Trophoblast cell (in vitro differentiated cells and primary cell): ENCODE measurements around the gene SMPD3.

Experiments used
- DNase-seq, 2 donors: peaks; one replicate each; pipeline ENCODE4 v3.0.0-alpha.2; 2016
- H2AFZ ChIP-seq: 2 replicates; pipeline ENCODE4 v1.6.1; 2013; ENCODE audit warnings: low read length, moderate library complexity, mild to moderate bottlenecking; ENCODE audit not compliant: insufficient read depth, poor library complexity
- H2AK5ac ChIP-seq: 2 replicates; pipeline ENCODE4 v1.6.1; 2013; ENCODE audit warnings: mild to moderate bottlenecking, low read length
- H2BK120ac ChIP-seq: 2 replicates; pipeline ENCODE4 v1.6.1; 2013; ENCODE audit warnings: low read length, mild to moderate bottlenecking, moderate library complexity; ENCODE audit not compliant: insufficient read depth, poor library complexity
- H2BK12ac ChIP-seq: 2 replicates; pipeline ENCODE4 v1.6.1; 2013; ENCODE audit warnings: mild to moderate bottlenecking, low read length, moderate library complexity
- H2BK5ac ChIP-seq: 2 replicates; pipeline ENCODE4 v1.6.1; 2013; ENCODE audit warnings: low read length, low read depth, moderate library complexity, mild to moderate bottlenecking; ENCODE audit not compliant: poor library complexity
- H3K14ac ChIP-seq: 2 replicates; pipeline ENCODE4 v1.6.1; 2013; ENCODE audit warnings: mild to moderate bottlenecking, low read length
- H3K18ac ChIP-seq: 2 replicates; pipeline ENCODE4 v1.6.1; 2013; ENCODE audit warnings: mild to moderate bottlenecking, low read length
- H3K23ac ChIP-seq: 2 replicates; pipeline ENCODE4 v1.6.1; 2013; ENCODE audit warnings: low read length
- H3K27ac ChIP-seq: 2 replicates; pipeline ENCODE4 v1.5.1; 2013; ENCODE audit warnings: low read depth, mild to moderate bottlenecking, inconsistent platforms, low read length, moderate library complexity
- H3K27me3 ChIP-seq: 2 replicates; pipeline ENCODE4 v1.6.1; 2013; ENCODE audit warnings: inconsistent platforms, mild to moderate bottlenecking, low read length, moderate library complexity; ENCODE audit not compliant: insufficient read depth
- H3K36me3 ChIP-seq, 2 experiments: 1 replicate in 1 of 2; 2 replicates in 1 of 2; pipeline ENCODE4 v1.6.1; 2013; ENCODE audit warnings: low read length in 2 of 2, mild to moderate bottlenecking in 2 of 2, moderate library complexity in 1 of 2; ENCODE audit not compliant: insufficient read depth in 2 of 2, control insufficient read depth in 1 of 2
- H3K4ac ChIP-seq: 2 replicates; pipeline ENCODE4 v1.6.1; 2013; ENCODE audit warnings: low read depth, mild to moderate bottlenecking, low read length, moderate library complexity
- H3K4me1 ChIP-seq, 2 experiments: 1 replicate in 1 of 2; 2 replicates in 1 of 2; pipeline ENCODE4 v1.6.1; 2013; ENCODE audit warnings: low read length in 2 of 2, mild to moderate bottlenecking in 2 of 2, moderate library complexity in 1 of 2; ENCODE audit not compliant: insufficient read depth in 2 of 2, control insufficient read depth in 1 of 2
- H3K4me2 ChIP-seq: 2 replicates; pipeline ENCODE4 v1.6.1; 2013; ENCODE audit warnings: inconsistent platforms, mild to moderate bottlenecking, low read length, moderate library complexity
- H3K4me3 ChIP-seq: 2 replicates; pipeline ENCODE4 v1.5.1; 2013; ENCODE audit warnings: mild to moderate bottlenecking, low read depth, low read length, inconsistent platforms
- H3K79me1 ChIP-seq: one replicate; pipeline ENCODE4 v1.6.1; 2013; ENCODE audit warnings: low read length
- H3K79me2 ChIP-seq: 2 replicates; pipeline ENCODE4 v1.6.1; 2013; ENCODE audit warnings: low read length, mild to moderate bottlenecking; ENCODE audit not compliant: control insufficient read depth, insufficient read depth, poor library complexity
- H3K9ac ChIP-seq: 2 replicates; pipeline ENCODE4 v1.6.1; 2013; ENCODE audit warnings: mild to moderate bottlenecking, low read length
- H3K9me3 ChIP-seq: 2 replicates; pipeline ENCODE4 v1.6.1; 2013; ENCODE audit warnings: low read depth, mild to moderate bottlenecking, control low read depth, inconsistent platforms, low read length; ENCODE audit not compliant: insufficient read depth
- H4K12ac ChIP-seq: 2 replicates; pipeline ENCODE4 v1.6.1; 2013; ENCODE audit warnings: low read depth, mild to moderate bottlenecking, low read length, moderate library complexity
- H4K8ac ChIP-seq: 2 replicates; pipeline ENCODE4 v1.6.1; 2013; ENCODE audit warnings: low read depth, mild to moderate bottlenecking, low read length, moderate library complexity
- H4K91ac ChIP-seq: one replicate; pipeline ENCODE4 v1.6.1; 2013; ENCODE audit warnings: low read depth, mild to moderate bottlenecking, low read length, moderate library complexity
- WGBS: extraction: QIAGEN DNeasy Blood & Tissue Kit; methylation state at CpG from one replicate; pipeline ENCODE4 v1.1.7; 2013; ENCODE audit warnings: missing lambda C conversion rate; ENCODE audit not compliant: insufficient read length, insufficient coverage; ENCODE audit errors: extremely low coverage; 5-methylcytosine and 5-hydroxymethylcytosine counted together

SMPD3 gene

DNA sequence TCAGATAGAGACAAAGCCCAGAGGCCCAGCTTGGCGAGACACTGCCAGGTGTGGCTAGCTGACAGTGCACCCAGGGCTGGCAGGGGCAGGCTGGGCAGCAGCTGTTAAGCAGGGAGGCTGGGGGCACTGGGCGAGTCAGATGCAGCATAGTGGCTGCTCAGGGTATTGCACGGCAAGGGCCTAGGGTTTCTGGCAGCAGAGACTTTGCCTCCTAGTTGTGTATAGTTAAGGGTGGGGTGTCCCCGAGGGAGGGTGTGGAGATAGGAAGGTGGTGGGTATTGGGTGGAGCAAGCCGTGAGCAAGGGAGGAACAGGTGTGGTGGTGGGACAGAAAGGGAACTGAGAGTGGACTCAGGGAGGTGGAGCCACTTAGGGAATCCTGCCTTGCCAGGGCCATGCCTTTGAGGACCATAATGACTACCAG is 66.0 kb downstream of the SMPD3 start:
- H4K91ac ChIP-seq: no peak overlapping the region
- H3K27me3 ChIP-seq: no peaks in the 10 kb centered on the region
- H4K8ac ChIP-seq: no peak overlapping the region
- H3K9ac ChIP-seq: no peak overlapping the region
- no peak overlapping the region for H3K23ac ChIP-seq
- no peaks in the 10 kb centered on the region for H3K79me2 ChIP-seq
- H3K79me1 ChIP-seq: no peaks in the 10 kb centered on the region
- no peak overlapping the region for H3K4ac ChIP-seq
- H3K4me3 ChIP-seq: no peak overlapping the region
- H3K4me1 ChIP-seq: peaks cover 22 to 24% of the 10 kb centered on the region in 2 experiments
- H3K9me3 ChIP-seq: peaks cover 3% of the 10 kb centered on the region
- H3K14ac ChIP-seq: no peak overlapping the region
- no peak overlapping the region for H2BK5ac ChIP-seq
- H3K18ac ChIP-seq: no peak overlapping the region
- no peak overlapping the region for H4K12ac ChIP-seq
- no peak overlapping the region for H2AK5ac ChIP-seq
- no peak overlapping the region for H2BK12ac ChIP-seq
- no peak overlapping the region for H3K4me2 ChIP-seq
- no peak overlapping the region for H3K27ac ChIP-seq
- no CpG with 5 or more reads among the region's 5 CpGs for WGBS
- no peak overlapping the region for H2BK120ac ChIP-seq
- no peak for DNase-seq
- H3K36me3 ChIP-seq: no peaks in the 10 kb centered on the region
- no peak overlapping the region for H2AFZ ChIP-seq

DNA sequence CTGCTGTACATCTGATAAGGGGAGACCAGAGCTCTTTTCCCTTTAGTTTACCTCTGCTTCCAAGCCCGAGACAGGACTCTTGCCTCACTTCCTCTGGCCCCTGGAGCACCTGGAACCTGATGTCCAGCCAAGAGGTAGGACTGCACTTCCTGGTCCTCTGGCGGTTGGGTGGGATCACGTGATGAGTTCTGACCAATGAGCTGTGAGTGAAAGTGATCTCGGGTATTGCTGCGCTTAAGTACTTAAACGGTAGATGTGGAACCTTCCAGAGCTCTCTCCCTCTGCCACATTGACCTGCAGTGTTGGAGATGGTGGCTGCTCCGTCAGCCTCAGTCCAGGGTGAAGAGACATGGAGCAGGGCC is 67.0 kb downstream of the SMPD3 start:
- WGBS: no CpG with 5 or more reads among the region's 7 CpGs
- H2BK12ac ChIP-seq: no peak overlapping the region

DNA sequence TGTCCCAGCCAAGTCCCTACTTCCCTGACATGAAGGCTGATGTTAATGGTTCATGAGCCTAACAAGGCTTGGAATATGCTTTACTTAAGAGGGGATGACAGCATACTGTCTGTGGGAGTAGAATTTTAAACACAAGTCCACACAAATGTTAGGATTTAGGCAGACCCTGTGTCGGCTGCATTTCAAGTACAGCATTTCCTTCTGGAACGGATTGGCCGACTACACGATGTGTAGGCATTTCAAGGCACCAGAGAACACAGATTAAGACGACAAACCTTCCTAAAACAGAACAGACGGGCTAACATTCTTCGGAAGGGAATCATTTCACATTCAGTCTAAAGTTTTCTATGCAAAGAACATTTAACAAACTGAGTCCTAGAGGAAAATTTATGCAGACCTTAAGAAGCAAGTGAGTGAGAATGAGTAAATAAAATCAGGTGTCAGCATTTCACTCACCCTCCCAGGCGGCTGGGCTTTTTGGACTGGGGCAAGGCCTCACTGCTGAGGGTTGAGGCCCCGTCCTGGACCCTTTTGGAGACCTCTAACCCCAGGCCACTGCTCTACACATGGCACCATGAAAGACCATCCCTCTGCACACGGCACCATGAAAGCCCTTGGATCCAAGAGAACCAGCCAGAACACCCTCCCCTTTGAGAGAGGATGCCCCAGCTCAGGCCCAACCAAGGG is 67.5 kb downstream of the SMPD3 start:
- H3K4me2 ChIP-seq: no peak overlapping the region
- no peak overlapping the region for H2BK12ac ChIP-seq
- DNase-seq: no peak
- H3K36me3 ChIP-seq: no peaks in the 10 kb centered on the region
- WGBS: no CpG with 5 or more reads among the region's 10 CpGs
- no peak overlapping the region for H3K14ac ChIP-seq
- H2BK120ac ChIP-seq: no peak overlapping the region
- H3K79me2 ChIP-seq: no peaks in the 10 kb centered on the region
- H3K79me1 ChIP-seq: no peaks in the 10 kb centered on the region
- no peak overlapping the region for H2AFZ ChIP-seq
- H3K27me3 ChIP-seq: no peaks in the 10 kb centered on the region
- no peak overlapping the region for H4K8ac ChIP-seq
- no peak overlapping the region for H3K4ac ChIP-seq
- H3K27ac ChIP-seq: no peak overlapping the region
- H4K12ac ChIP-seq: no peak overlapping the region
- peaks cover 2% of the 10 kb centered on the region for H3K9me3 ChIP-seq
- H3K4me3 ChIP-seq: no peak overlapping the region
- H4K91ac ChIP-seq: no peak overlapping the region
- no peak overlapping the region for H2AK5ac ChIP-seq
- H3K4me1 ChIP-seq: peaks cover 29 to 32% of the 10 kb centered on the region in 2 experiments
- no peak overlapping the region for H3K9ac ChIP-seq
- H3K18ac ChIP-seq: no peak overlapping the region
- H3K23ac ChIP-seq: no peak overlapping the region
- no peak overlapping the region for H2BK5ac ChIP-seq

More for the DNA sequence above, 67.0 kb downstream of the SMPD3 start:
- H3K79me2 ChIP-seq: no peaks in the 10 kb centered on the region
- no peak overlapping the region for H3K18ac ChIP-seq
- no peak overlapping the region for H3K4ac ChIP-seq
- H3K14ac ChIP-seq: no peak overlapping the region
- H3K23ac ChIP-seq: no peak overlapping the region
- no peak overlapping the region for H2AK5ac ChIP-seq
- DNase-seq: no peak
- peaks cover 29 to 32% of the 10 kb centered on the region in 2 experiments for H3K4me1 ChIP-seq
- no peak overlapping the region for H3K9ac ChIP-seq
- no peak overlapping the region for H4K91ac ChIP-seq
- no peaks in the 10 kb centered on the region for H3K79me1 ChIP-seq
- no peak overlapping the region for H2BK5ac ChIP-seq
- H3K4me3 ChIP-seq: no peak overlapping the region
- peaks cover 2% of the 10 kb centered on the region for H3K9me3 ChIP-seq
- no peak overlapping the region for H4K12ac ChIP-seq
- H3K27me3 ChIP-seq: no peaks in the 10 kb centered on the region
- H3K27ac ChIP-seq: no peak overlapping the region
- H2BK120ac ChIP-seq: no peak overlapping the region
- no peaks in the 10 kb centered on the region for H3K36me3 ChIP-seq
- no peak overlapping the region for H3K4me2 ChIP-seq
- H2AFZ ChIP-seq: no peak overlapping the region
- H4K8ac ChIP-seq: no peak overlapping the region

DNA sequence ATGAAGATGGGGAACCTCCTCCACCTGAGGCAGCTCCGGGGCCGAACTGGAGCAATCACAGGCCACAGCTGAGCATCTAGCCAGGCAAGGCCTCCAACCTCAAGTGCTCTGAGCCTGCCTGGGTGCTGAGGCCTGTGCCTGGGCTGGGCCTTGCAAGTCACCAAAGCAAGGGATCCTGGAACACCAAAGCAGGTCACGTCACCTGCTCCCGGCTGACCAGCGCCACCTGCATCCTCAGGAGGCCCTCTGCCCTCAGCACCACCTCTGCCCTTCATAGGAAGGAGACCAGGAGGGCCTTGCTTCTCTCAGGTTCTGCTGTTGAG is 68.0 kb downstream of the SMPD3 start:
- H2BK12ac ChIP-seq: no peak overlapping the region
- H3K9me3 ChIP-seq: peaks cover 2% of the 10 kb centered on the region
- H3K14ac ChIP-seq: no peak overlapping the region
- no peak for DNase-seq
- H3K9ac ChIP-seq: no peak overlapping the region
- no peak overlapping the region for H3K4me3 ChIP-seq
- H2AK5ac ChIP-seq: no peak overlapping the region
- peaks cover 29 to 32% of the 10 kb centered on the region in 2 experiments for H3K4me1 ChIP-seq
- no peak overlapping the region for H2AFZ ChIP-seq
- H3K4me2 ChIP-seq: no peak overlapping the region
- no CpG with 5 or more reads among the region's 5 CpGs for WGBS
- H3K27ac ChIP-seq: no peak overlapping the region
- H3K27me3 ChIP-seq: no peaks in the 10 kb centered on the region
- H3K36me3 ChIP-seq: no peaks in the 10 kb centered on the region
- H2BK120ac ChIP-seq: no peak overlapping the region
- no peak overlapping the region for H4K12ac ChIP-seq
- H4K91ac ChIP-seq: no peak overlapping the region
- no peak overlapping the region for H3K23ac ChIP-seq
- no peaks in the 10 kb centered on the region for H3K79me1 ChIP-seq
- H3K18ac ChIP-seq: no peak overlapping the region
- no peak overlapping the region for H2BK5ac ChIP-seq
- no peaks in the 10 kb centered on the region for H3K79me2 ChIP-seq
- H3K4ac ChIP-seq: no peak overlapping the region
- no peak overlapping the region for H4K8ac ChIP-seq
